Naive B cell (primary cell): ENCODE results near the gene THAP12. TPM values are rescaled to one million over a fixed set of nuclear protein-coding genes. Genes with fewer than 3 reads are reported as not detected.

ENCODE experiments used
- polyA plus RNA-seq, 6 donors: library from polyadenylated mRNA; unstranded; fragments of 300-500 nt; fragmentation: Illumina TruSeq; gene quantifications; one replicate each; pipeline ENCODE4 v1.2.3, GENCODE V29; 2021; ENCODE audit warnings: low read depth in 6 of 6

THAP12 gene
- polyA plus RNA-seq, 6 donors from 2014 or later, result 55.7 to 112 (median 62.1) TPM

Other genes starting within 250 kb of the THAP12 start
- under 1 TPM in 1 of 6 donors, not detected in 5; 0.13 TPM for gene WNT11, start 174.6 kb downstream of the THAP12 start, polyA plus RNA-seq
- gene GVQW3, start 191 bp upstream of the THAP12 start, polyA plus RNA-seq, result 1 to 10 TPM in 2 of 6 donors, under 1 TPM in 4; 0.10 to 3.5 (median 0.86) TPM
- gene EMSY, start 63.9 kb upstream of the THAP12 start, polyA plus RNA-seq, result 10 to 100 TPM; 15.0 to 26.8 (median 22.2) TPM